Right ventricle myocardium superior (tissue), 1 donor: ENCODE measurements around the gene LRRC8D. TPM values are rescaled to one million over a fixed set of nuclear protein-coding genes. Genes with fewer than 3 reads are reported as not detected.

Experiments used
- ATAC-seq: fragments of 200-7000 bp; cut with Tn5 transposase; one replicate; pipeline ENCODE4 v1.9.1; 2020; ENCODE audit warnings: mild to moderate bottlenecking; ENCODE audit not compliant: poor library complexity
- DNase-seq: peaks from one replicate; pipeline ENCODE4 v3.0.0-alpha.2; 2020
- intact Hi-C: fragments of 100-400 bp; cut with DNase I; formaldehyde crosslinking; loops from one replicate; pipeline ENCODE4 v1.11.2; 2022
- total RNA-seq: library from RNA; stranded (reverse); fragmentation: NEBNext Ultra II Directional; extraction: Animal tissue kit (Norgen Biotek cat#: 25700); gene quantifications from one replicate; pipeline ENCODE4 v1.2.1, GENCODE V29; 2021
- donor health status: DM: no; HTN: yes; CAD: no; lungs with severe emphysema.

Gene LRRC8D
- total RNA-seq, 1 donor from 2014 or later: 5.1 TPM

GRCh38 chr1:89802841-89803240 lies 18.0 kb upstream of the LRRC8D start:
- intact Hi-C loops: no loop called here
- ATAC-seq (no peak), DNase-seq (no peak)

DNA sequence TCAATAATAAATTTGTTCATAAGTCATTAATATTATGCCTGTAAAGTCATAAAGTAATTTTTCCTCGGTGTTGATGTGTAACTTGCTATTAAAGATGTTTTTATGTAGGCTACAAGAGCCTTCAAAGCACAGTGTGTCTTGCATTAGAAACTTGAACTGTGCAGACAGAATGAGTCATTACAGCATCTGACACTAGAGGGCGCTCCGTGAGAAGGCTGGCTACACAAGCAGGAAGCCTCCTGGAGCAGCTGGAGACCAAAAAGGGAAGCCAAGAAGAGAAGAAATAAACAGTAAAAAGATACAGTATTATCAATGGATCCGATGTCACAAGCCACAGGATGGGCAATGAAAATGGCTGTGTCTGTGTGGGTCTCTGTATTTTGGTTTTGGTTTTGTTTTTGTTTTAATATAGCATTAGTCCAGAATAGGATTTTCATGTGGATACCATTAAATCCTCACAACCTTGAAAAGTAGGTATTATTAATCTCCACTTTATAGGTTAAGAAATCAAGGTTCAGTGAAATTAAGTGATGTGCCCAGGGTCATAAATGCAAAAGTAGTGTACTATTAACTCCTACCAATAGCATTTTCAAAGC lies 16.1 kb upstream of the LRRC8D start:
- ATAC-seq (peak; percentile 97), DNase-seq (peak; percentile 77)
- intact Hi-C loops: loop anchor here (2.0 kb wide), 1 partner anchor 182 kb away; no protein-coding TSS in a partner anchor

DNA sequence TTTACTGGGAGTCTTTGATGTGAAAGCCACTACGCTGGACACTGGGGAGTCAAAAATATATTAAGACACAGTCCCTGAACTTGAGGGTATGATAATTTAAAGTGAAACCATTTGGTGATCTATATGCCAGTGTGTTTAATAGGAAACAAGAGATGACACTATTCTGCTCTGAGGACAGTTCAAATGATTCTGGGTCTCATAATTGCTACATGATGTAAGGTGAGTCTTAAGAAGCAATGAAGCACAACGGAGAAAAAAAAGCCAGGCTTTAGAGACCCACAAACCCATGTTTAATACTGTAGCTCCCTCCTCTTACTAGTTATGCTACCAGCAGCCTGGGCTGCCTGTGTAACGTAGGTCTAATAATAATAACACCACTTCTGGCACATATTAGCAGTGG lies 14.2 kb upstream of the LRRC8D start:
- no peak for ATAC-seq
- DNase-seq: no peak
- intact Hi-C loops: no loop called here

DNA sequence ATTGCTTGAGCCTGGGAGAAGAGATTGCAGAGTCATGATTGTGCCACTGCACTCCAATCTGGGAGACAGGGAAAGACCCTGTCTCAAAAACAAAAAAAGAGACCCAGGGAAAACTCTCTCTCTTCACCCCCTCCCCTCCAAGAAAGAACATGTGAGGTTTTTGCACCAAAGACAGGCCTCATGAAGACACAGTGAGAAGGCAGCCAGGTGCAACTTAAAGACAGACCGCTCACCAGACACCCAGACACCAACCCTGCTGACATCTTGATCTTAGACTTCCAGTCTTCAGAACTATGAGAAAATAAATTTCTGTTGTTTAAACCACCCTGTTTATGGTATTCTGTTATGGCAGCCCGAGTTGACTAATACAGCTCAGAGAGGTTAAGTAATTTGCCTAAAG lies 13.3 kb upstream of the LRRC8D start:
- intact Hi-C loops: no loop called here
- no peak for ATAC-seq
- DNase-seq: no peak

- DNase-seq (no peak), ATAC-seq (no peak)
- intact Hi-C loops: no loop called here
Observed at GRCh38 chr1:89807983-89808382, 12.8 kb upstream of the LRRC8D start.

DNA sequence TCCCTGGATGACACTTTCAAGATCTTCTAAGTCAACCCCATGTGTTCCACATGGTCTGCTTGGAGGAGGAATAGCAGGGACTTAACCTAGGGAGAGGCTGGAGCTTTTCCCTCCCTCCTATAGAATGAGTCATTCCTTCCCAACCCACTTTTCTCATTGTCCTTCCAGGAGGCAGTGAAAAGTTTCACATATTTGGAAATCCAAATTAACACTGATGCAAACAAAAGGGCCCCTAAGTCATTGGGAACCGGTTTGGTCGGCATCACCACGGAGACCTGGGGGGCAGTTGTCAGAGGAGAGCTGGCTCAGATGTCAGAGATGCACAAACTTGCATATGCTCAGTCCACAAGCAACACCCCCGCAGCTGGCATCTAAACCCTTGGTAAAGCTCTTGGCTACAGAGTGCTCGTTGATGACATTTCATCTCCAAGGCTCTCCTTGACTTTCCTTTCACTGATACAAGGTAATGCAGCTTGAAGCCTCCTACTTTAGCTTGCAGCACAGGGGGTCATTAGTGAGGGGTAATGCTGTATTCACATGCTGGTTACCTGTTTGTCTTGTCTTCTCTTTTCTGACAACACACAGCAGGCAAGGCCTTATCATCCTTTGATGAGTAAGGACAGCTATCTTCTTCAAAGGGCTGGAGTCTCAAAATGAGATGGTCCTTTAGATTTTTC lies 12.3 kb upstream of the LRRC8D start:
- intact Hi-C loops: no loop called here

GRCh38 chr1:89809556-89809955 lies 11.3 kb upstream of the LRRC8D start:
- ATAC-seq: no peak
- DNase-seq: no peak
- intact Hi-C loops: no loop called here

More for the DNA sequence above, 12.3 kb upstream of the LRRC8D start:
- DNase-seq (no peak), ATAC-seq (no peak)

- DNase-seq (no peak), ATAC-seq (no peak)
- intact Hi-C loops: no loop called here
Observed at GRCh38 chr1:89810302-89810701, 10.5 kb upstream of the LRRC8D start.

GRCh38 chr1:89810880-89811279 lies 10.0 kb upstream of the LRRC8D start:
- ATAC-seq (no peak), DNase-seq (no peak)
- intact Hi-C loops: no loop called here

DNA sequence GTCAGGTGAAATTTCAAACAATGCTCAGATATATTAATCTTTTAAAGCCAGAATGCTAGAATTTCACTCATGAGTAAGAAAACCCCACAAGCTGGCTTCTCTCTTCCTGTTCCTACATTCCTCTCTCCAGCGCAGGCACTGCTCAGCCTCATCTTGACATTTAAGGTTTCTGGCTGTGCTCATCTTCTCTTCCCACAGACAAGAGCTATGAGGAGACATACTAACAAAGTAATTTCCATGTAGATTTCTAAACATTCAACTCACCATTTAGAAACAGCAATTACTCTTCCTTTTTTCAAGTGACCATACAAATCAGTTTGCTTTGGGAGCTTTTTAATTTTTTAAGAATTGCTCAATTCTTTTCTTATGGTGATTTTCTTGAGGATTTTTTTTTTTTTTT lies 7.8 kb upstream of the LRRC8D start:
- no peak for ATAC-seq
- intact Hi-C loops: no loop called here
- DNase-seq: no peak

- intact Hi-C loops: no loop called here
- no peak for DNase-seq
- ATAC-seq: no peak
Observed at GRCh38 chr1:89815040-89815439, 5.8 kb upstream of the LRRC8D start.

GRCh38 chr1:89815611-89816010 lies 5.2 kb upstream of the LRRC8D start:
- intact Hi-C loops: no loop called here
- ATAC-seq (peak; percentile 62), DNase-seq (no peak)

- intact Hi-C loops: no loop called here
- DNase-seq (no peak), ATAC-seq (no peak)
Observed at GRCh38 chr1:89816366-89816765, 4.5 kb upstream of the LRRC8D start.

DNA sequence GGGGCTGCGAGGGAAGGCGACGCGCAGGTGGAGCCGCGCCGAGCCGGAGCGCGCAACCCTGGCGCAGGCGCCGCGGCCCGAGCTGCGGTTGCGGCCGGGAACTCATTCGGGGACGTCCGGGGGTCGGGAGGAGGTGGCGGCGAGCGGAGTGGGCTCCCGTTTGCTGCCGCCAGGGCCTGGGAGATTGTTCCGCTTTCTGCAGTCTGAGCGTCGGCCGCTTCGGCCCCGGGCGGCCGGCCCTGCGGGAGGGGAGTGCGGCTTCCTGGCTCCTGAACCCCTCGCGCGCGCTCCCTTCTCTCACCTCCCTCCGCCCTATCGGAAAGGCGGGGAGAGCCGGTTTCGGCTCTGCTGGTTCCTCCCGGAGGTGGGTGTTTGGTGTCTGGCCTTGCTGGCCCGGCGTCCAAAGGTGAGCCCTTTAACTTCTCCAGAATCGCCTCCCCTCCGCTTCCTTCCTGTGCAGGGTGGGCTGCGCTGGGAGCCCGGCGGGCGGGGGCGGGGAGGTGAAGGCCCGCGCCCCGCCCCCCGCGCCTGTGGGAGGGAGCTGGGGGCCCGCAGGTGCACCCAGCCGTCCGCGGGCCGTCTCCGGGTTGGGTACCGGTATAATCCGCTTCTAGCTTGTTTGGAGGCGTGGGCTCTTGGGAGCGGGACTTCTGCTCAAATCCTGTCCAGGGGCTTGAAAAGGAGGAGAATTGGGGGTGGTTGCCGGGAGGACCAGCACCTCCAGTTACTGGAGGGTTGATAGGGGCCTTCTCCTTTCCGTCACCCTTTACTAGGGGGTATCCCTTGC lies 683 bp downstream of the LRRC8D start:
- intact Hi-C loops: no loop called here
- DNase-seq: peak; percentile 67
- peak; percentile 51 for ATAC-seq

- intact Hi-C loops: no loop called here
Observed at GRCh38 chr1:89822109-89822962, 1.5 kb downstream of the LRRC8D start.

DNA sequence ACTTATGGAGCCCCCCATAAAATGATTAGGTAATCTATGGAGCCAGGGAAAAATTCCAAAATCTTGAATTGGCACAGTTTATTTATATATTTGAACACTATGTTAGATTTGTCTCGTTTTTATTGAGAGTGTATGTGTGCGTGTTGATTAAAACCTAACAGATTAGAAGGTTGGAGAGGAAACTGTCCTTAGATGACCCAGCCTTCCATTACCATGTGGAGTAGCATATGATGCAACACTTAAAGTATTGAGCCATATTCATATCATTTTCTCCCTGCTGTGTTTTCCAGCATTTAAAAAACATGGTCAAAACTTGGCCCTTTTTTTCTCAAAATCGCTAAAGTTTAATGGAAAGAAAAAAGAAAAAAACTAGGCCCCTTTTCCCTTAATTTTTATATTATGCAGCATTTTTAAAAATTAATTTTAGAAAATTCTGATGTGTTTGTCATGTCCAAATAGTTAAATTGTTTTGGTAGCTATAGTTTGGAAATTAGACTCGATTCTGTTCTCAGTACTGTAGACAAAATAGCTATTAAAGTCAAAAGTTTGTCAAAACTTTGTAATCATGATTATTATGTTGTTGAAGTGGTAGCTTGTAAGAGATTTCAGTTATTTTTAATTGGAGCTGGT lies 2.3 kb downstream of the LRRC8D start:
- intact Hi-C loops: no loop called here
- no peak for DNase-seq
- peak; percentile 57 for ATAC-seq

More at GRCh38 chr1:89822109-89822962, 1.5 kb downstream of the LRRC8D start:
- DNase-seq (no peak), ATAC-seq (no peak)

GRCh38 chr1:89823679-89824292 lies 3.0 kb downstream of the LRRC8D start:
- DNase-seq (no peak), ATAC-seq (no peak)
- intact Hi-C loops: no loop called here

DNA sequence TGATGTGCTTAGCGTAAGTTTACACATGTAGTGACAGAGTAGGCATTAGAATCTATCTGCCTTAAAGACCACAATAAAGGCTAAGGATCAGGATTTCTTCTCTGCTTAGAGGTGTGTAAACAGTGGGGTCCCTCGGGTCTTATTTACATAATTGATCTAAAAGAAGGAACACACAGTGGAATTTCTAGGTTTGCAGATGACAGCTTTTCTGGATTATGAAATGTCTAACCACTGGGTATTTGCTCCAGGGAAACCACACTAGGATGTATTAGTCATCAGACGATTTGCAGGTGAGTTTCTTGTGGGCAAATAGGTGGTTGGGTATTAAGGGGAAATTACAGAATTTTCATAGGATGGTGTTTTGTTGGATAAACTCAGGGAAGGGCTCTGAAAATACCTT lies 5.8 kb downstream of the LRRC8D start:
- intact Hi-C loops: no loop called here
- no peak for DNase-seq
- no peak for ATAC-seq
